Liver (tissue), 9 donors: Measurements from ENCODE around the gene CEP295NL. TPM values are rescaled to one million over a fixed set of nuclear protein-coding genes. Genes with fewer than 3 reads are reported as not detected.

Source experiments
- DNase-seq: peaks from one replicate; pipeline ENCODE4 v3.0.0-alpha.2; 2017; ENCODE audit warnings: low spot score
- H3K27ac ChIP-seq, 2 donors: one replicate each; pipeline ENCODE4 v1.7.0; 2013; ENCODE audit warnings: inconsistent platforms in 2 of 2, low read length in 2 of 2, control low read depth in 1 of 2, low read depth in 1 of 2, mild to moderate bottlenecking in 1 of 2
- H3K27me3 ChIP-seq, 4 donors: one replicate each; pipeline versions ENCODE4 v1.6.1 to v1.7.0; 2013; ENCODE audit warnings: low read length in 3 of 4, inconsistent platforms in 1 of 4, mild to moderate bottlenecking in 1 of 4, moderate library complexity in 1 of 4; ENCODE audit not compliant: control insufficient read depth in 4 of 4, insufficient read depth in 4 of 4
- H3K36me3 ChIP-seq, 4 donors: one replicate each; pipeline versions ENCODE4 v1.6.1 to v1.7.0; 2013; ENCODE audit warnings: low read length in 3 of 4, mild to moderate bottlenecking in 3 of 4, low read depth in 1 of 4, moderate library complexity in 1 of 4; ENCODE audit not compliant: control insufficient read depth in 4 of 4, insufficient read depth in 3 of 4
- H3K4me1 ChIP-seq, 4 donors: one replicate each; pipeline versions ENCODE4 v1.6.1 to v1.7.0; 2013; ENCODE audit warnings: low read length in 3 of 4, mild to moderate bottlenecking in 3 of 4, moderate library complexity in 1 of 4; ENCODE audit not compliant: control insufficient read depth in 4 of 4, insufficient read depth in 4 of 4
- H3K4me3 ChIP-seq, 3 donors: one replicate each; pipeline versions ENCODE4 v1.6.1 to v1.7.0; 2013; ENCODE audit warnings: low read length in 3 of 3, control low read depth in 1 of 3, low read depth in 1 of 3, mild to moderate bottlenecking in 1 of 3
- H3K9ac ChIP-seq, 2 donors: one replicate each; pipeline ENCODE4 v1.7.0; 2013; ENCODE audit warnings: low read length in 2 of 2, mild to moderate bottlenecking in 2 of 2, moderate library complexity in 2 of 2, control low read depth in 1 of 2, low read depth in 1 of 2
- H3K9me3 ChIP-seq, 4 donors: one replicate each; pipeline versions ENCODE4 v1.6.1 to v1.7.0; 2013; ENCODE audit warnings: low read length in 3 of 4; ENCODE audit not compliant: control insufficient read depth in 4 of 4
- CTCF ChIP-seq: fragments of 150-350 bp; IDR thresholded peaks from 2 replicates; pipeline ENCODE4 v1.5.1; 2017; ENCODE audit warnings: improper control_type of control experiment, low read depth, low read length; ENCODE audit not compliant: missing input control
- FOXA2 ChIP-seq: IDR thresholded peaks from 2 replicates; pipeline ENCODE4 v1.6.1; 2016; ENCODE audit warnings: antibody characterized with exemption
- HNF4A ChIP-seq, 2 donors: conservative IDR thresholded peaks; 2 replicates each; pipeline ENCODE4 v1.6.1; 2016; ENCODE audit warnings: antibody characterized with exemption in 2 of 2, mild to moderate bottlenecking in 2 of 2
- JUND ChIP-seq, 2 donors: IDR thresholded peaks; 2 replicates each; pipeline ENCODE4 v1.6.1; 2016; ENCODE audit warnings: antibody characterized with exemption in 2 of 2
- MAX ChIP-seq: IDR thresholded peaks from 2 replicates; pipeline ENCODE4 v1.6.1; 2016; ENCODE audit warnings: antibody characterized with exemption
- NR2F2 ChIP-seq: IDR thresholded peaks from 2 replicates; pipeline ENCODE4 v1.6.1; 2016; ENCODE audit warnings: antibody characterized with exemption
- RAD21 ChIP-seq, 2 donors: IDR thresholded peaks; 2 replicates each; pipeline ENCODE4 v1.6.1; 2016; ENCODE audit warnings: antibody characterized with exemption in 2 of 2, mild to moderate bottlenecking in 2 of 2
- REST ChIP-seq: IDR thresholded peaks from 2 replicates; pipeline ENCODE4 v1.6.1; 2016; ENCODE audit warnings: antibody characterized with exemption, mild to moderate bottlenecking
- SP1 ChIP-seq: IDR thresholded peaks from 2 replicates; pipeline ENCODE4 v1.6.1; 2018; ENCODE audit warnings: antibody characterized with exemption, mild to moderate bottlenecking
- WGBS: extraction: QIAGEN DNeasy Blood & Tissue Kit; methylation state at CpG from one replicate; pipeline ENCODE4 v1.1.7; 2013; 5-methylcytosine and 5-hydroxymethylcytosine counted together
- polyA plus RNA-seq, 2 donors: library from polyadenylated mRNA; stranded (reverse) in 1 of 2; unstranded in 1 of 2; fragments of 200-250 nt in 1 of 2; fragments of >200 nt in 1 of 2; fragmentation: Nextera tagmentation in 1 of 2; extraction: Ambion mirVana in 1 of 2; gene quantifications; one replicate each; pipeline versions ENCODE4 v1.2.1 to v1.2.3, GENCODE V29; 2013 to 2015
- total RNA-seq, 2 donors: library from RNA; depleted of rRNA; stranded (reverse); fragments of >200 nt; gene quantifications; one replicate each; pipeline ENCODE4 v1.2.3, GENCODE V29; 2014
- donor health status: healthy.
- donor health status: healthy.
- donor health status: healthy.
- donor health status: healthy.
- donor health status: healthy.

Gene CEP295NL
- total and polyA plus RNA-seq, 4 donors: 0.28 to 1.0 TPM; not detected in 2

GRCh38 chr17:78925662-78926555 is 22.9 kb upstream of the CEP295NL start:
- no peak for DNase-seq
- Histone ChIP-seq H3K4me3 (peak overlapping the region in 1 of 3 donors; percentile 67), H3K4me1 (peaks cover 3 to 9% (median 7%) of the 10 kb centered on the region in 4 donors), H3K27me3 (no peaks in the 10 kb centered on the region), H3K27ac (peak overlapping the region; percentile 81 to 88), H3K9me3 (no peaks in the 10 kb centered on the region), H3K9ac (no peak overlapping the region), H3K36me3 (no peaks in the 10 kb centered on the region)
- 31% methylated on average over 33 of the region's 33 CpGs for WGBS
- TF ChIP-seq CTCF: no peak
- peak in 1 of 2 donors; percentile 11 for TF ChIP-seq RAD21 (IDR thresholded peaks at IDR 0.05)
- peak; percentile 18 for TF ChIP-seq SP1
- TF ChIP-seq MAX: no peak
- TF ChIP-seq NR2F2: peak; percentile 45
- TF ChIP-seq FOXA2: no peak
- no peak for TF ChIP-seq HNF4A (conservative IDR thresholded peaks at IDR 0.05)
- TF ChIP-seq REST: peak; percentile 48

GRCh38 chr17:78925234-78925633 is 22.2 kb upstream of the CEP295NL start, which contains the start of gene TIMP2:
Gene TIMP2 (minus strand): TSS chr17:78925387. CDS start chr17:78925088, 299 bp downstream.
- peak within 1 kb of the TSS; percentile 37 to 67 (median 64) for H3K4me3 ChIP-seq

More at GRCh38 chr17:78925234-78925633, 22.2 kb upstream of the CEP295NL start, which contains the start of gene TIMP2:
- Histone ChIP-seq H3K36me3 (no peaks in the 10 kb centered on the region), H3K4me1 (peaks cover 10 to 16% (median 13%) of the 10 kb centered on the region in 4 donors), H3K9me3 (no peaks in the 10 kb centered on the region), H3K27ac (peak within 1 kb of the TSS; percentile 81 to 88), H3K27me3 (no peaks in the 10 kb centered on the region), H3K9ac (no peak within 1 kb of the TSS)
- TF ChIP-seq HNF4A (conservative IDR thresholded peaks at IDR 0.05) (no peak), JUND (IDR thresholded peaks at IDR 0.05) (no peak), CTCF (peak; percentile 19), MAX (no peak)
- 2% methylated on average over 52 of the region's 52 CpGs for WGBS
- DNase-seq: peak; percentile 75
